Testis (tissue), 3 donors: ENCODE results near the gene IPO11. TPM values are rescaled to one million over a fixed set of nuclear protein-coding genes. Genes with fewer than 3 reads are reported as not detected.

Source experiments
- DNase-seq: peaks from one replicate; pipeline ENCODE4 v3.0.0-alpha.2; 2019
- H3K27ac ChIP-seq, 2 donors: fragments of 200-600 bp; sonication (generic); one replicate each; pipeline ENCODE4 v1.5.1; 2019
- H3K27me3 ChIP-seq: fragments of 200-600 bp; sonication (generic); one replicate; pipeline ENCODE4 v1.5.1; 2019
- H3K36me3 ChIP-seq: fragments of 200-600 bp; sonication (generic); one replicate; pipeline ENCODE4 v1.5.1; 2017; ENCODE audit warnings: low read depth; ENCODE audit errors: missing control alignments
- H3K4me1 ChIP-seq: fragments of 200-600 bp; sonication (generic); one replicate; pipeline ENCODE4 v1.5.1; 2019
- H3K4me3 ChIP-seq, 2 donors: fragments of 200-600 bp; sonication (generic); one replicate each; pipeline ENCODE4 v1.5.1; 2017 to 2019
- H3K9me3 ChIP-seq: fragments of 200-600 bp; sonication (generic); one replicate; pipeline ENCODE4 v1.5.1; 2017
- CTCF ChIP-seq, 3 experiments: fragments of 450-650 bp in 2 of 3; fragments of 200-600 bp in 1 of 3; sonication (generic) in 1 of 3; IDR thresholded peaks; one replicate each; pipeline ENCODE4 v1.5.1; 2016 to 2019; ENCODE audit warnings: antibody characterized with exemption in 3 of 3, mild to moderate bottlenecking in 2 of 3, moderate library complexity in 1 of 3
- POLR2A ChIP-seq: fragments of 450-650 bp; IDR thresholded peaks from one replicate; pipeline ENCODE4 v1.6.1; 2017; ENCODE audit warnings: antibody characterized with exemption, mild to moderate bottlenecking, moderate library complexity
- WGBS, 2 donors: methylation state at CpG; one replicate each; pipeline ENCODE4 v1.1.5; 2018; 5-methylcytosine and 5-hydroxymethylcytosine counted together
- intact Hi-C: fragments of 100-400 bp; cut with DNase I; formaldehyde crosslinking; loops from one replicate; pipeline ENCODE4 v1.15.1; 2023; ENCODE audit warnings: low total_unique reads
- polyA plus RNA-seq: library from polyadenylated mRNA; stranded (reverse); fragments of 350-450 nt; fragmentation: Illumina TruSeq; extraction: RNeasy Lipid Tissue Mini Kit (QIAGEN cat#74804); gene quantifications from one replicate; pipeline ENCODE4 v1.2.3, GENCODE V29; 2014; ENCODE audit warnings: low read depth, low replicate concordance; ENCODE audit not compliant: insufficient read depth
- total RNA-seq, 2 donors: library from RNA; depleted of rRNA; stranded (reverse); fragments of >200 nt; gene quantifications; one replicate each; pipeline ENCODE4 v1.2.3, GENCODE V29; 2016

IPO11 gene
- total and polyA plus RNA-seq, 3 donors from 2014 or later: 50.3 to 74.5 (median 67.3) TPM

- DNase-seq: no peak
- intact Hi-C loops: no loop called here
- Histone ChIP-seq H3K4me1 (no peaks in the 10 kb centered on the region), H3K9me3 (no peaks in the 10 kb centered on the region), H3K4me3 (no peak overlapping the region), H3K36me3 (no peaks in the 10 kb centered on the region), H3K27ac (no peak overlapping the region), H3K27me3 (no peaks in the 10 kb centered on the region)
- WGBS, 2 donors: 76 to 81% methylated on average over 3 of the region's 3 CpGs
- TF ChIP-seq POLR2A (no peak), CTCF (IDR thresholded peaks at IDR 0.05) (no peak)
Observed at GRCh38 chr5:62631909-62632580, 219.5 kb downstream of the IPO11 start.

- Histone ChIP-seq H3K27me3 (no peaks in the 10 kb centered on the region), H3K4me1 (no peaks in the 10 kb centered on the region), H3K9me3 (no peaks in the 10 kb centered on the region), H3K27ac (no peak overlapping the region), H3K36me3 (no peaks in the 10 kb centered on the region), H3K4me3 (no peak overlapping the region)
- no peak for DNase-seq
- intact Hi-C loops: no loop called here
- TF ChIP-seq CTCF (IDR thresholded peaks at IDR 0.05) (no peak), POLR2A (no peak)
Observed at GRCh38 chr5:62633243-62633642, 220.7 kb downstream of the IPO11 start.

GRCh38 chr5:62640446-62640845, 227.9 kb downstream of the IPO11 start:
- intact Hi-C loops: no loop called here
- H3K4me3 ChIP-seq: no peak overlapping the region
- no peak overlapping the region for H3K27ac ChIP-seq
- no peaks in the 10 kb centered on the region for H3K4me1 ChIP-seq
- TF ChIP-seq POLR2A (no peak), CTCF (IDR thresholded peaks at IDR 0.05) (no peak)
- no peaks in the 10 kb centered on the region for H3K9me3 ChIP-seq
- H3K27me3 ChIP-seq: no peaks in the 10 kb centered on the region
- 87 to 88% methylated on average over 4 of the region's 4 CpGs for whole genome bisulfite sequencing, 2 donors
- H3K36me3 ChIP-seq: no peaks in the 10 kb centered on the region
- DNase-seq: no peak

- Histone ChIP-seq H3K27me3 (no peaks in the 10 kb centered on the region), H3K27ac (no peak overlapping the region), H3K4me1 (no peaks in the 10 kb centered on the region), H3K36me3 (no peaks in the 10 kb centered on the region), H3K9me3 (no peaks in the 10 kb centered on the region), H3K4me3 (no peak overlapping the region)
- WGBS, 2 donors: 91 to 94% methylated on average over 6 of the region's 6 CpGs
- DNase-seq: no peak
- TF ChIP-seq CTCF (IDR thresholded peaks at IDR 0.05) (no peak), POLR2A (no peak)
- intact Hi-C loops: no loop called here
Observed at GRCh38 chr5:62642468-62642867, 229.9 kb downstream of the IPO11 start.
